Chondrocyte (in vitro differentiated cells): ENCODE results near the gene COQ9. TPM values are rescaled to one million over a fixed set of nuclear protein-coding genes. Genes with fewer than 3 reads are reported as not detected.

ENCODE experiments used
- DNase-seq: peaks from one replicate; pipeline ENCODE4 v3.0.0; 2021; ENCODE audit warnings: mixed read lengths, low spot score
- H3K27ac Mint-ChIP-seq: one replicate; pipeline ENCODE4 v1.8.0; 2021; ENCODE audit warnings: mild to moderate bottlenecking, moderate library complexity, mixed read lengths; ENCODE audit not compliant: unreplicated experiment
- H3K27me3 Mint-ChIP-seq: 2 replicates; pipeline ENCODE4 v1.8.0; 2021; ENCODE audit warnings: low read depth, mixed read lengths
- H3K36me3 Mint-ChIP-seq: 2 replicates; pipeline ENCODE4 v1.8.0; 2021; ENCODE audit warnings: low read depth, mixed read lengths
- H3K4me1 Mint-ChIP-seq: 2 replicates; pipeline ENCODE4 v1.8.0; 2021; ENCODE audit warnings: low read depth, mild to moderate bottlenecking, mixed read lengths
- H3K4me3 Mint-ChIP-seq: one replicate; pipeline ENCODE4 v1.8.0; 2021; ENCODE audit warnings: mild to moderate bottlenecking, moderate library complexity, mixed read lengths; ENCODE audit not compliant: unreplicated experiment
- H3K9me3 Mint-ChIP-seq: 2 replicates; pipeline ENCODE4 v1.8.0; 2021; ENCODE audit warnings: low read depth, mixed read lengths
- total RNA-seq: library from RNA; stranded (reverse); gene quantifications from 3 replicates; pipeline ENCODE4 v1.2.1, GENCODE V29; 2021
- TF ChIP-seq, protein P1 (sequence below): fragments of 200-600 bp; sonication (generic); IDR thresholded peaks from 2 replicates; pipeline ENCODE4 v1.5.0; 2021; ENCODE audit warnings: antibody characterized with exemption, mild to moderate bottlenecking, moderate library complexity

The COQ9 gene
- total RNA-seq, 1 donor from 2014 or later, result 31.6 TPM

DNA sequence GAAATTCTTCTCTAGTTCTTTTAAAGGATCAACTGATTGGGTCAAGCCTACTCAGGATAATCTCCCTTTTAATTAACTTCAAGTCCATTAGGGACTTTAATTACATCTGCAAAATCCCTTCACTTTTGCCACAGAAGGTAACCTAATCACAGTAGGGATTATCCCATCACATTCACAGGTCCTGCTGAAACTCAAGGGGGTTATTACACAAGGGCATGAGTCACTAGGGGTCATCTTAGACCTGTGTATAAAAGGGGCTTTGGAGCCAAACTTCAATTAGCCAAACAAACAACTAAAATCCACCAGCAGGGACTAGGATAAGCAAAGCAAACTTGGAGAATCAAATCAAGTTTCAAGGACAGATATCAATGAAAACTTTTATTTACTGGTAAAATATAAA, 19.5 kb upstream of the COQ9 start:
- H3K4me1 Mint-ChIP-seq, result peaks cover 4% of the 10 kb centered on the region
- no peaks in the 10 kb centered on the region for H3K9me3 Mint-ChIP-seq
- DNase-seq, result no peak
- H3K36me3 Mint-ChIP-seq, result peaks cover 33% of the 10 kb centered on the region
- no peaks in the 10 kb centered on the region for H3K27me3 Mint-ChIP-seq
- TF ChIP-seq, protein P1, sequence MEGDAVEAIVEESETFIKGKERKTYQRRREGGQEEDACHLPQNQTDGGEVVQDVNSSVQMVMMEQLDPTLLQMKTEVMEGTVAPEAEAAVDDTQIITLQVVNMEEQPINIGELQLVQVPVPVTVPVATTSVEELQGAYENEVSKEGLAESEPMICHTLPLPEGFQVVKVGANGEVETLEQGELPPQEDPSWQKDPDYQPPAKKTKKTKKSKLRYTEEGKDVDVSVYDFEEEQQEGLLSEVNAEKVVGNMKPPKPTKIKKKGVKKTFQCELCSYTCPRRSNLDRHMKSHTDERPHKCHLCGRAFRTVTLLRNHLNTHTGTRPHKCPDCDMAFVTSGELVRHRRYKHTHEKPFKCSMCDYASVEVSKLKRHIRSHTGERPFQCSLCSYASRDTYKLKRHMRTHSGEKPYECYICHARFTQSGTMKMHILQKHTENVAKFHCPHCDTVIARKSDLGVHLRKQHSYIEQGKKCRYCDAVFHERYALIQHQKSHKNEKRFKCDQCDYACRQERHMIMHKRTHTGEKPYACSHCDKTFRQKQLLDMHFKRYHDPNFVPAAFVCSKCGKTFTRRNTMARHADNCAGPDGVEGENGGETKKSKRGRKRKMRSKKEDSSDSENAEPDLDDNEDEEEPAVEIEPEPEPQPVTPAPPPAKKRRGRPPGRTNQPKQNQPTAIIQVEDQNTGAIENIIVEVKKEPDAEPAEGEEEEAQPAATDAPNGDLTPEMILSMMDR, result no peak
- H3K27ac Mint-ChIP-seq, result no peak overlapping the region
- H3K4me3 Mint-ChIP-seq, result no peak overlapping the region

GRCh38 chr16:57430955-57431354, 16.3 kb upstream of the COQ9 start:
- DNase-seq, result no peak
- H3K4me1 Mint-ChIP-seq, result peaks cover 4% of the 10 kb centered on the region
- peaks cover 48% of the 10 kb centered on the region for H3K36me3 Mint-ChIP-seq
- TF ChIP-seq, protein P1, result no peak
- no peak overlapping the region for H3K27ac Mint-ChIP-seq
- H3K9me3 Mint-ChIP-seq, result no peaks in the 10 kb centered on the region
- no peak overlapping the region for H3K4me3 Mint-ChIP-seq
- H3K27me3 Mint-ChIP-seq, result no peaks in the 10 kb centered on the region

DNA sequence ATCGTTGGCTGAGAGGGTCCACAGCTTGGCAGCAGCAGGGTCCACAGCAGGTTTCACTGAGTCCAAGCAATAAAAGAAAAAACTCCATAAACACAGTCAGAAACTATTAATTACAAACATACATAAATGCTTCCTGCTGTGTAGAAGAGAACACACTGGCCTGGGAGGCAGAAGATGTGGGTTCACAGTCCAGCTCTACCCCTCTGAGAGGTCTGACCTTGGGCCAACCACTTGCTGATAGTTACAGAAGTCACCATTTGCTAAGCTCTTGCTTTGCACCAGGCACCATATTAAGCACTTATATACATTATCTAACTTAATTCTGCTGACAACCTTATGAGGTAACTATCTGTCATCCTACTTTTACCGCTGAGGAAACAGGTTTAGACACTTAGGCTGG, 14.8 kb upstream of the COQ9 start:
- DNase-seq, result no peak
- Mint-ChIP-seq H3K36me3 (peaks cover 48% of the 10 kb centered on the region), H3K9me3 (no peaks in the 10 kb centered on the region)

DNA sequence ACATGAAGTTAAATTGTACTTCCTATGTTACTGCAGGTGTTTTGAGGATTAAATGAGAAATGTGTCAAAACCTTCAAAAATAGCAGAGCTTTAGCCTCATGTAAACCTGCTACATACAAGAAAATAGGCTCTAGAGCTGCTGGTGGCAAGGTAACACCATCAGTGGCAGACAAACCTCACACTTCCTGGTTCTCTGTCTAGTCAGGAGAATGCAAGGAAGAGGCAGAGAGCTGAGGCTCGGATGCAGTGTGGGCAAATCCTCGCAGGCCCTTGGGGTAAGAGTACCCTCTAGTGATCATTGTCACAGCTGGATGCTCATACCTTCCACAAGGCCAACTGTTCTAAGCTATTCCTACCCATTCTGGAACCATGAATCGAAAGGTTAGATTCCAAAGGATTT, 14.3 kb upstream of the COQ9 start:
- no peaks in the 10 kb centered on the region for H3K27me3 Mint-ChIP-seq
- no peak overlapping the region for H3K4me3 Mint-ChIP-seq
- peaks cover 44% of the 10 kb centered on the region for H3K36me3 Mint-ChIP-seq
- H3K4me1 Mint-ChIP-seq, result peaks cover 4% of the 10 kb centered on the region
- H3K27ac Mint-ChIP-seq, result no peak overlapping the region
- no peaks in the 10 kb centered on the region for H3K9me3 Mint-ChIP-seq
- DNase-seq, result no peak
- TF ChIP-seq, protein P1, result no peak

More for the DNA sequence above, 14.8 kb upstream of the COQ9 start:
- Mint-ChIP-seq H3K27me3 (no peaks in the 10 kb centered on the region), H3K27ac (no peak overlapping the region), H3K4me1 (peaks cover 4% of the 10 kb centered on the region), H3K4me3 (no peak overlapping the region)
- TF ChIP-seq, protein P1, result no peak

DNA sequence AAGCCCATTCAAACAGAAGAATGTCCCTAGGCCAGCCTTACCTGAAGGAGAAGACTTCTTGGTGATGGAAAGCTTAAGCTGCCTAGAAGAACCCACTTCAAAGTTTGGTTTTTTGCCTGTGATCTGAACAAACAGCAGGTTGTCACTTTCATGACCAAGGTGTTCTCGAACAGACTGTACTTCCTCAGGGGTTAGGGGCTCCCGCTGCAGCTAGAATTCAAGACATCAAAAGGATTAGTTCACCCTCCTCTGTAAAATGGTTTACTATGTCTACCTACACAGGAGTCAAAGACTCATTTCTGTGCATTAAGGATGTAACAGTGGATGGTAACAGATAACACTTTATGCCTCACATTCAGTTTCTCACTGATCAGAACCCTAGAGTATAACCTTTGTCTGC, 13.3 kb upstream of the COQ9 start:
- Mint-ChIP-seq H3K27ac (no peak overlapping the region), H3K36me3 (peaks cover 45% of the 10 kb centered on the region), H3K9me3 (no peaks in the 10 kb centered on the region), H3K4me3 (no peak overlapping the region), H3K4me1 (peaks cover 4% of the 10 kb centered on the region), H3K27me3 (no peaks in the 10 kb centered on the region)
- TF ChIP-seq, protein P1, result no peak
- DNase-seq, result no peak
